Nephron progenitor cell (in vitro differentiated cells): Measurements from ENCODE around the gene LRRC7.

Experiments
- DNase-seq: peaks from one replicate; pipeline ENCODE4 v3.0.0; 2021
- H3K27ac Mint-ChIP-seq: 2 replicates; pipeline ENCODE4 v1.8.0; 2021; ENCODE audit warnings: mild to moderate bottlenecking, moderate library complexity, mixed read lengths
- H3K27me3 Mint-ChIP-seq: 2 replicates; pipeline ENCODE4 v1.8.0; 2021; ENCODE audit warnings: mild to moderate bottlenecking, low read depth, mixed read lengths; ENCODE audit not compliant: poor library complexity
- H3K36me3 Mint-ChIP-seq: 2 replicates; pipeline ENCODE4 v1.8.0; 2021; ENCODE audit warnings: low read depth, mixed read lengths
- H3K4me1 Mint-ChIP-seq: 2 replicates; pipeline ENCODE4 v1.8.0; 2021; ENCODE audit warnings: mixed read lengths
- H3K4me3 Mint-ChIP-seq: 2 replicates; pipeline ENCODE4 v1.8.0; 2021; ENCODE audit warnings: mild to moderate bottlenecking, moderate library complexity, mixed read lengths
- H3K9me3 Mint-ChIP-seq: 2 replicates; pipeline ENCODE4 v1.8.0; 2021; ENCODE audit warnings: mild to moderate bottlenecking, moderate library complexity, mixed read lengths
- CTCF ChIP-seq: fragments of 200-600 bp; sonication (generic); IDR thresholded peaks from 2 replicates; pipeline ENCODE4 v1.5.0; 2021; ENCODE audit warnings: antibody characterized with exemption

The LRRC7 gene

GRCh38 chr1:69551476-69552324 lies 16.0 kb upstream of the LRRC7 start:
- Mint-ChIP-seq H3K4me1 (no peaks in the 10 kb centered on the region), H3K27me3 (no peaks in the 10 kb centered on the region), H3K4me3 (no peak overlapping the region), H3K36me3 (no peaks in the 10 kb centered on the region), H3K27ac (no peak overlapping the region), H3K9me3 (no peaks in the 10 kb centered on the region)
- no peak for TF ChIP-seq CTCF
- no peak for DNase-seq

GRCh38 chr1:69553726-69554125 lies 14.0 kb upstream of the LRRC7 start:
- H3K27ac Mint-ChIP-seq: no peak overlapping the region

GRCh38 chr1:69568421-69569174 lies 876 bp downstream of the LRRC7 start:
- no peaks in the 10 kb centered on the region for H3K9me3 Mint-ChIP-seq
- H3K4me3 Mint-ChIP-seq: peak overlapping the region; percentile 90
- H3K27me3 Mint-ChIP-seq: peaks cover 88% of the 10 kb centered on the region
- H3K27ac Mint-ChIP-seq: no peak overlapping the region
- TF ChIP-seq CTCF: no peak
- DNase-seq: no peak
- H3K36me3 Mint-ChIP-seq: no peaks in the 10 kb centered on the region
- peaks cover 34% of the 10 kb centered on the region for H3K4me1 Mint-ChIP-seq

More at GRCh38 chr1:69553726-69554125, 14.0 kb upstream of the LRRC7 start:
- peaks cover 5% of the 10 kb centered on the region for H3K9me3 Mint-ChIP-seq
- no peaks in the 10 kb centered on the region for H3K36me3 Mint-ChIP-seq
- H3K4me1 Mint-ChIP-seq: no peaks in the 10 kb centered on the region
- no peak for DNase-seq
- peaks cover 8% of the 10 kb centered on the region for H3K27me3 Mint-ChIP-seq
- no peak overlapping the region for H3K4me3 Mint-ChIP-seq
- no peak for TF ChIP-seq CTCF

GRCh38 chr1:69569175-69569541 lies 1.4 kb downstream of the LRRC7 start:
- Mint-ChIP-seq H3K4me1 (peaks cover 34% of the 10 kb centered on the region), H3K27ac (no peak overlapping the region), H3K9me3 (no peaks in the 10 kb centered on the region), H3K4me3 (peak overlapping the region; percentile 90), H3K36me3 (no peaks in the 10 kb centered on the region), H3K27me3 (peaks cover 86% of the 10 kb centered on the region)
- no peak for TF ChIP-seq CTCF
- DNase-seq: no peak

GRCh38 chr1:69569576-69570328 lies 2.0 kb downstream of the LRRC7 start:
- DNase-seq: peak; percentile 30
- TF ChIP-seq CTCF: no peak
- no peaks in the 10 kb centered on the region for H3K9me3 Mint-ChIP-seq
- peak overlapping the region; percentile 90 for H3K4me3 Mint-ChIP-seq
- H3K36me3 Mint-ChIP-seq: no peaks in the 10 kb centered on the region
- H3K4me1 Mint-ChIP-seq: peaks cover 34% of the 10 kb centered on the region
- H3K27me3 Mint-ChIP-seq: peaks cover 82% of the 10 kb centered on the region
- no peak overlapping the region for H3K27ac Mint-ChIP-seq
